SK-N-SH (cell line): Measurements from ENCODE around the gene NBL1.

Experiments
- EP300 ChIP-seq, 2 experiments: IDR thresholded peaks; 2 replicates each; pipeline versions ENCODE4 v1.4.0 to v1.6.1; 2012; ENCODE audit warnings: borderline replicate concordance in 1 of 2, low read depth in 1 of 2, low read length in 1 of 2
- MXI1 ChIP-seq: IDR thresholded peaks from 2 replicates; pipeline ENCODE4 v1.6.1; 2012; ENCODE audit warnings: mild to moderate bottlenecking, low read depth, low read length, improper control_type of control experiment
- POLR2AphosphoS5 ChIP-seq: IDR thresholded peaks from 2 replicates; pipeline ENCODE4 v1.6.1; 2012; ENCODE audit warnings: low read depth, low read length
- RFX5 ChIP-seq: IDR thresholded peaks from 2 replicates; pipeline ENCODE4 v1.6.1; 2012; ENCODE audit warnings: mild to moderate bottlenecking, improper control_type of control experiment, low read length
- TCF12 ChIP-seq: IDR thresholded peaks from 2 replicates; pipeline ENCODE4 v1.4.0; 2012
- TF ChIP-seq, protein P1 (sequence below): fragments of 200-600 bp; sonication (generic); IDR thresholded peaks from 2 replicates; pipeline ENCODE4 v1.6.1; 2017; ENCODE audit warnings: antibody characterized with exemption, mild to moderate bottlenecking, moderate library complexity

- TF ChIP-seq MXI1, result no peak
- TF ChIP-seq, protein P1, sequence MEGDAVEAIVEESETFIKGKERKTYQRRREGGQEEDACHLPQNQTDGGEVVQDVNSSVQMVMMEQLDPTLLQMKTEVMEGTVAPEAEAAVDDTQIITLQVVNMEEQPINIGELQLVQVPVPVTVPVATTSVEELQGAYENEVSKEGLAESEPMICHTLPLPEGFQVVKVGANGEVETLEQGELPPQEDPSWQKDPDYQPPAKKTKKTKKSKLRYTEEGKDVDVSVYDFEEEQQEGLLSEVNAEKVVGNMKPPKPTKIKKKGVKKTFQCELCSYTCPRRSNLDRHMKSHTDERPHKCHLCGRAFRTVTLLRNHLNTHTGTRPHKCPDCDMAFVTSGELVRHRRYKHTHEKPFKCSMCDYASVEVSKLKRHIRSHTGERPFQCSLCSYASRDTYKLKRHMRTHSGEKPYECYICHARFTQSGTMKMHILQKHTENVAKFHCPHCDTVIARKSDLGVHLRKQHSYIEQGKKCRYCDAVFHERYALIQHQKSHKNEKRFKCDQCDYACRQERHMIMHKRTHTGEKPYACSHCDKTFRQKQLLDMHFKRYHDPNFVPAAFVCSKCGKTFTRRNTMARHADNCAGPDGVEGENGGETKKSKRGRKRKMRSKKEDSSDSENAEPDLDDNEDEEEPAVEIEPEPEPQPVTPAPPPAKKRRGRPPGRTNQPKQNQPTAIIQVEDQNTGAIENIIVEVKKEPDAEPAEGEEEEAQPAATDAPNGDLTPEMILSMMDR, result no peak
- TF ChIP-seq TCF12, result no peak
- no peak for TF ChIP-seq POLR2AphosphoS5
- no peak for TF ChIP-seq RFX5
- no peak for TF ChIP-seq EP300 (IDR thresholded peaks at IDR 0.05; ENCODE audit: borderline replicate concordance in 1 of 2, low read depth in 1 of 2, low read length in 1 of 2)
Observed at GRCh38 chr1:19690342-19690741, 46.2 kb downstream of the NBL1 start.
